Astrocyte (in vitro differentiated cells and primary cell): ENCODE results near the gene TRIM44. TPM values are rescaled to one million over a fixed set of nuclear protein-coding genes. Genes with fewer than 3 reads are reported as not detected.
"Not testable (repeated sequence)": the region's sequence is repeated elsewhere in the genome, so short reads cannot be mapped to it uniquely, and the experiment has no call there.

Experiments
- DNase-seq: peaks from one replicate; pipeline ENCODE4 v3.0.0-alpha.2; 2010; ENCODE audit warnings: low read depth
- FAIRE-seq: peaks from 2 replicates; lab custom pipeline; 2011; peaks lifted over from hg19 to GRCh38; lab: Jason Lieb, UNC
- H2AFZ ChIP-seq: 2 replicates; pipeline ENCODE4 v1.6.0; 2012; ENCODE audit warnings: low read depth, low read length, inconsistent platforms
- H3K27ac ChIP-seq: 2 replicates; pipeline ENCODE4 v1.5.1; 2011; ENCODE audit warnings: low read depth, low read length, inconsistent platforms
- H3K27me3 ChIP-seq: 2 replicates; pipeline ENCODE4 v1.6.0; 2011; ENCODE audit warnings: low read length, inconsistent platforms; ENCODE audit not compliant: insufficient read depth
- H3K36me3 ChIP-seq: 2 replicates; pipeline ENCODE4 v1.5.1; 2011; ENCODE audit warnings: low read length, inconsistent platforms; ENCODE audit not compliant: insufficient read depth
- H3K4me1 ChIP-seq: 2 replicates; pipeline ENCODE4 v1.5.1; 2011; ENCODE audit warnings: low read length, inconsistent platforms; ENCODE audit not compliant: insufficient read depth
- H3K4me2 ChIP-seq: 2 replicates; pipeline ENCODE4 v1.6.0; 2012; ENCODE audit warnings: low read length, inconsistent platforms
- H3K4me3 ChIP-seq: 2 replicates; pipeline ENCODE4 v1.5.1; 2011; ENCODE audit warnings: low read depth, mild to moderate bottlenecking, low read length, inconsistent platforms; ENCODE audit not compliant: insufficient read depth
- H3K79me2 ChIP-seq: 2 replicates; pipeline ENCODE4 v1.6.0; 2012; ENCODE audit warnings: mild to moderate bottlenecking, low read length, inconsistent platforms; ENCODE audit not compliant: insufficient read depth
- H3K9ac ChIP-seq: 2 replicates; pipeline ENCODE4 v1.6.0; 2012; ENCODE audit warnings: mild to moderate bottlenecking, low read length, inconsistent platforms
- H3K9me3 ChIP-seq: 2 replicates; pipeline ENCODE4 v1.5.1; 2012; ENCODE audit warnings: low read depth, mild to moderate bottlenecking, low read length, inconsistent platforms; ENCODE audit not compliant: insufficient read depth
- H4K20me1 ChIP-seq: 2 replicates; pipeline ENCODE4 v1.6.0; 2012; ENCODE audit warnings: low read length, inconsistent platforms; ENCODE audit not compliant: insufficient read depth
- H3K27ac Mint-ChIP-seq: one replicate; pipeline ENCODE4 v1.8.0; 2021; ENCODE audit warnings: mild to moderate bottlenecking, mixed read lengths; ENCODE audit not compliant: unreplicated experiment
- H3K27me3 Mint-ChIP-seq: one replicate; pipeline ENCODE4 v1.8.0; 2021; ENCODE audit warnings: low read depth, mixed read lengths; ENCODE audit not compliant: unreplicated experiment
- H3K36me3 Mint-ChIP-seq: one replicate; pipeline ENCODE4 v1.8.0; 2021; ENCODE audit warnings: low read depth, mixed read lengths; ENCODE audit not compliant: unreplicated experiment
- H3K4me1 Mint-ChIP-seq: one replicate; pipeline ENCODE4 v1.8.0; 2021; ENCODE audit warnings: low read depth, mixed read lengths; ENCODE audit not compliant: unreplicated experiment
- H3K4me3 Mint-ChIP-seq: one replicate; pipeline ENCODE4 v1.8.0; 2021; ENCODE audit warnings: mild to moderate bottlenecking, moderate library complexity, mixed read lengths; ENCODE audit not compliant: unreplicated experiment
- H3K9me3 Mint-ChIP-seq: one replicate; pipeline ENCODE4 v1.8.0; 2021; ENCODE audit warnings: mild to moderate bottlenecking, mixed read lengths; ENCODE audit not compliant: unreplicated experiment
- CTCF ChIP-seq: IDR thresholded peaks from 2 replicates; pipeline ENCODE4 v1.5.1; 2011; ENCODE audit warnings: low read depth, mild to moderate bottlenecking, inconsistent platforms, low read length, moderate library complexity; ENCODE audit not compliant: insufficient read depth
- EZH2 ChIP-seq: IDR thresholded peaks from 2 replicates; pipeline ENCODE4 v1.6.1; 2012; ENCODE audit warnings: mild to moderate bottlenecking, low read length, inconsistent platforms; ENCODE audit not compliant: insufficient read depth
- total RNA-seq: library from RNA; stranded (reverse); gene quantifications from 2 replicates; pipeline ENCODE4 v1.2.1, GENCODE V29; 2021

TRIM44 gene
- total RNA-seq, 1 donor from 2014 or later = 61.0 TPM

- Mint-ChIP-seq H3K4me1 (peaks cover 7% of the 10 kb centered on the region), H3K4me3 (no peak overlapping the region), H3K9me3 (no peaks in the 10 kb centered on the region), H3K36me3 (peaks cover 4% of the 10 kb centered on the region), H3K27me3 (no peaks in the 10 kb centered on the region), H3K27ac (no peak overlapping the region)
- FAIRE-seq (no peak), DNase-seq (no peak)
- peaks cover 66% of the 10 kb centered on the region for H4K20me1 ChIP-seq
- H3K79me2 ChIP-seq = peaks cover 17% of the 10 kb centered on the region
- no peak overlapping the region for H3K4me3 ChIP-seq
- H3K27me3 ChIP-seq = no peaks in the 10 kb centered on the region
- no peaks in the 10 kb centered on the region for H3K36me3 ChIP-seq
- no peak overlapping the region for H3K9ac ChIP-seq
- H3K4me1 ChIP-seq = peaks cover 4% of the 10 kb centered on the region
- no peak overlapping the region for H2AFZ ChIP-seq
- no peaks in the 10 kb centered on the region for H3K9me3 ChIP-seq
- TF ChIP-seq CTCF (no peak), EZH2 (no peak)
- H3K4me2 ChIP-seq = no peak overlapping the region
- no peak overlapping the region for H3K27ac ChIP-seq
These were observed 102.6 kb downstream of the TRIM44 start for GRCh38 chr11:35765211-35765610.

GRCh38 chr11:35766651-35767050, 104.1 kb downstream of the TRIM44 start:
- DNase-seq = no peak
- Histone ChIP-seq H2AFZ (no peak overlapping the region), H3K27me3 (no peaks in the 10 kb centered on the region), H3K79me2 (peaks cover 17% of the 10 kb centered on the region), H3K36me3 (no peaks in the 10 kb centered on the region), H3K4me1 (peaks cover 5% of the 10 kb centered on the region), H3K9ac (no peak overlapping the region), H3K4me3 (no peak overlapping the region), H4K20me1 (peaks cover 75% of the 10 kb centered on the region), H3K4me2 (no peak overlapping the region), H3K9me3 (no peaks in the 10 kb centered on the region), H3K27ac (no peak overlapping the region)
- Mint-ChIP-seq H3K9me3 (peaks cover 2% of the 10 kb centered on the region), H3K36me3 (peaks cover 11% of the 10 kb centered on the region), H3K4me3 (no peak overlapping the region), H3K27ac (no peak overlapping the region), H3K27me3 (no peaks in the 10 kb centered on the region), H3K4me1 (peaks cover 18% of the 10 kb centered on the region)
- TF ChIP-seq CTCF (no peak), EZH2 (no peak)
- no peak for FAIRE-seq

GRCh38 chr11:35770425-35770824, 107.8 kb downstream of the TRIM44 start:
- not testable (repeated sequence) for H3K27me3 Mint-ChIP-seq

More at GRCh38 chr11:35770425-35770824, 107.8 kb downstream of the TRIM44 start:
- H3K9me3 ChIP-seq, H3K4me3 ChIP-seq, H3K9me3 Mint-ChIP-seq, H3K4me1 ChIP-seq, H3K4me3 Mint-ChIP-seq, FAIRE-seq, H3K9ac ChIP-seq, H2AFZ ChIP-seq, H3K27me3 ChIP-seq, H3K36me3 ChIP-seq: not testable (repeated sequence)
- peaks cover 59% of the 10 kb centered on the region for H4K20me1 ChIP-seq
- peaks cover 37% of the 10 kb centered on the region for H3K79me2 ChIP-seq
- peak; percentile 81 for DNase-seq
- Mint-ChIP-seq H3K36me3 (peaks cover 13% of the 10 kb centered on the region), H3K4me1 (peaks cover 13% of the 10 kb centered on the region), H3K27ac (peak overlapping the region; percentile 82)
- peak overlapping the region; percentile 37 for H3K27ac ChIP-seq
- H3K4me2 ChIP-seq = peak overlapping the region; percentile 16
